Chondrocyte (in vitro differentiated cells): ENCODE data around the gene SYDE1. TPM values are rescaled to one million over a fixed set of nuclear protein-coding genes. Genes with fewer than 3 reads are reported as not detected.
A peak's percentile ranks its signal among the peaks of the same experiment; 100 is the strongest.

Source experiments
- DNase-seq: peaks from one replicate; pipeline ENCODE4 v3.0.0; 2021; ENCODE audit warnings: mixed read lengths, low spot score
- H3K27ac Mint-ChIP-seq: one replicate; pipeline ENCODE4 v1.8.0; 2021; ENCODE audit warnings: mild to moderate bottlenecking, moderate library complexity, mixed read lengths; ENCODE audit not compliant: unreplicated experiment
- H3K27me3 Mint-ChIP-seq: 2 replicates; pipeline ENCODE4 v1.8.0; 2021; ENCODE audit warnings: low read depth, mixed read lengths
- H3K36me3 Mint-ChIP-seq: 2 replicates; pipeline ENCODE4 v1.8.0; 2021; ENCODE audit warnings: low read depth, mixed read lengths
- H3K4me1 Mint-ChIP-seq: 2 replicates; pipeline ENCODE4 v1.8.0; 2021; ENCODE audit warnings: low read depth, mild to moderate bottlenecking, mixed read lengths
- H3K4me3 Mint-ChIP-seq: one replicate; pipeline ENCODE4 v1.8.0; 2021; ENCODE audit warnings: mild to moderate bottlenecking, moderate library complexity, mixed read lengths; ENCODE audit not compliant: unreplicated experiment
- H3K9me3 Mint-ChIP-seq: 2 replicates; pipeline ENCODE4 v1.8.0; 2021; ENCODE audit warnings: low read depth, mixed read lengths
- CTCF ChIP-seq: fragments of 200-600 bp; sonication (generic); IDR thresholded peaks from 2 replicates; pipeline ENCODE4 v1.5.0; 2021; ENCODE audit warnings: antibody characterized with exemption, mild to moderate bottlenecking, moderate library complexity
- total RNA-seq: library from RNA; stranded (reverse); gene quantifications from 3 replicates; pipeline ENCODE4 v1.2.1, GENCODE V29; 2021

SYDE1 gene
- total RNA-seq, 1 donor from 2014 or later: 98.0 TPM

DNA sequence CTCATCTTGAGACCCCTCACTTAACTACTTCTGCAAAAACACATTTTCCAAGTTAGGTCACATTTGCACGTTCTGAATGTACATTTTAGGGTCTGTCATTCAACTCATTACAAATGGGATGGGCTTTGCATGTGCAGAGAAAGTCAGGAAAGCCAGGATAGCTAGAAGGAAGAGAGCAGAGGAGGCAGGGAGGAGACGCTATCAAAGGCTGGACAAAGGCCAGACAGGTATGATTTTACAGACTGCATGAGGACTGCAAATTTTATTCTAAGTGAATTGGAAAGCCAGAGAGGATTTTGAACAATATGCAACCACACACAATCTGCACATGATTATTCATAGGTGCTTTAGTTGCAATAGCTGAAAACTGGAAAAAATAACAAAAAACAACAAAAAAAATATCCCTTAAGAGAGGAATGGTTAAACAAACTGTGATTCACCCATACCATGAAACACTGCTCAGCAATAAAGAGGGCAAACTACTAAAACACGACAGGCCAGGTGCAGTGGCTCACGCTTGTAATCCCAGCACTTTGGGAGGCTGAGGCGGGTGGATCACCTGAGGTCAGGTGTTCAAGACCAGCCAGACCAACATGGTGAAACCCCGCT, 21.1 kb downstream of the SYDE1 start:
- Mint-ChIP-seq H3K9me3 (no peaks in the 10 kb centered on the region), H3K36me3 (no peaks in the 10 kb centered on the region), H3K4me3 (no peak overlapping the region), H3K27me3 (no peaks in the 10 kb centered on the region), H3K4me1 (peaks cover 20% of the 10 kb centered on the region), H3K27ac (peak overlapping the region; percentile 19)
- no peak for TF ChIP-seq CTCF
- no peak for DNase-seq

DNA sequence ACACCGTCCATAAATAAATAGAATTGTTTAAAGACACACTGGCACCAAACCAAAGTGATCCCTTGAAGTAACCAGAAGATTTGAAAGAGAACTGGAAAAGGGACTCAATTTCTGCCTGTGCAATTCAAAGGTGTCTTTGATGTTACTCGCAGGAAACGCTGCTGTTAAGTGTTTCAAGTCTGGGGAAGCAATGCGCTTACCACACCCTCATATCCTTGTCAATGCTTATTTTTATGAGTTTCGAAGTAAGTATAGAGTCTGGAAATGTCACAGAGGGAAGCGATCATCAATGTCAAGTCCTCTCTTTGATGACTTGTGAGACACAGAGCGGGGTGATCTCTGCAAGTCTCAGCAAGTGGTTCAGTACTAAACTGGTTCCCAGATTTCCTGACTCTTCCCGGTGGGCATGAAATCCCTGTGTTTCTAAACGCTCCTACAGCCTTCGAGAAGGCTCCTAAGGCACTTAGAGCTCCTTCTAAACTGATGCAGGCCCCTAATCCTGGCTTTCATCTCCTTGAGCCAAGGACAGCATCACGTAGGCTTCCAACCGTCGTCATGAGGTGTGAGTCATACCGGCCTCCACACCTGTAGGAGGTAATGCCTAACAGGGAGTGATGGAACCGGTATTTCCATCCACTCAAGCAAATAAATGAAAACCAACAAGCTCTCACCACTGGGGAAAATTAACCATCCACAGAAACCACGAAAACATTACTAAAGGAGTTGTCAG, 22.8 kb downstream of the SYDE1 start:
- TF ChIP-seq CTCF: no peak
- no peak overlapping the region for H3K27ac Mint-ChIP-seq
- no peaks in the 10 kb centered on the region for H3K27me3 Mint-ChIP-seq
- H3K36me3 Mint-ChIP-seq: no peaks in the 10 kb centered on the region
- no peaks in the 10 kb centered on the region for H3K9me3 Mint-ChIP-seq
- no peak for DNase-seq
- peaks cover 7% of the 10 kb centered on the region for H3K4me1 Mint-ChIP-seq
- no peak overlapping the region for H3K4me3 Mint-ChIP-seq

- no peak for TF ChIP-seq CTCF
- Mint-ChIP-seq H3K9me3 (peaks cover 12% of the 10 kb centered on the region), H3K27ac (no peak overlapping the region), H3K4me1 (peaks cover 10% of the 10 kb centered on the region), H3K36me3 (peaks cover 3% of the 10 kb centered on the region), H3K27me3 (no peaks in the 10 kb centered on the region), H3K4me3 (no peak overlapping the region)
- DNase-seq: no peak
Measured at GRCh38 chr19:15136234-15136954, 29.2 kb downstream of the SYDE1 start.

DNA sequence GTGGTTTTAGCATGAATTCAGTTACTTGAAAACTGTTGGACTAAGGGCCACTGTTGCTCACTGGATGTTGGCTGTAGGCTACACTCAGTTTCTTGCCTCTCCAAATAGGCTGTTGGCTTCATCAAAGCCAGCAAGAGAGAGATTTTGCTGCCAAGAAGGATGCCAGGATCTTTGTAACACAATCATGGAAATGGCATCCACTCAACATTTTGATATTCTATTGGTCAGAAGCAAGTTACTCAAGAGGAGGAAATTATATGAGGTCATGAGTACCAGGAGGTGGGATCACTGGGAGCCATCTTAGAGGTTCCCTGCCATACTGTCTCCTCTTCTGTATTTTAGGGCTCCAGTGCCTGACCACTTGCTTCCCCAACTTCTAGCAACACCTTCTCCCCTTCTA, 30.6 kb downstream of the SYDE1 start:
- H3K9me3 Mint-ChIP-seq: peaks cover 12% of the 10 kb centered on the region
- peaks cover 3% of the 10 kb centered on the region for H3K36me3 Mint-ChIP-seq
- no peak overlapping the region for H3K4me3 Mint-ChIP-seq
- no peak overlapping the region for H3K27ac Mint-ChIP-seq
- peaks cover 10% of the 10 kb centered on the region for H3K4me1 Mint-ChIP-seq
- DNase-seq: no peak
- no peaks in the 10 kb centered on the region for H3K27me3 Mint-ChIP-seq
- TF ChIP-seq CTCF: no peak

GRCh38 chr19:15138427-15138826, 31.2 kb downstream of the SYDE1 start:
- Mint-ChIP-seq H3K27ac (peak overlapping the region; percentile 68), H3K27me3 (no peaks in the 10 kb centered on the region), H3K4me3 (no peak overlapping the region), H3K4me1 (peaks cover 10% of the 10 kb centered on the region), H3K36me3 (peaks cover 3% of the 10 kb centered on the region), H3K9me3 (peaks cover 12% of the 10 kb centered on the region)
- TF ChIP-seq CTCF: no peak
- DNase-seq: no peak
